Measurements from ENCODE around the gene RLN3.

Gene RLN3

GRCh38 chr19:13996928-13997630 is 30.9 kb upstream of the RLN3 start:
- Histone ChIP-seq H3K27me3 (ENCODE audit: control insufficient read depth in 1 of 2, insufficient read depth in 2 of 2, low read length in 2 of 2) (no peaks in the 10 kb centered on the region), H3K4me3 (ENCODE audit: low read depth in 1 of 2, low read length in 2 of 2) (no peak overlapping the region), H3K9ac (ENCODE audit: low read length) (no peak overlapping the region), H3K9me3 (ENCODE audit: low read length) (no peaks in the 10 kb centered on the region), H3K36me3 (ENCODE audit: insufficient read depth, low read length) (peaks cover 7% of the 10 kb centered on the region), H3K4me1 (ENCODE audit: insufficient read depth, low read length) (no peaks in the 10 kb centered on the region), H3K27ac (ENCODE audit: low read depth, low read length) (no peak overlapping the region)

- Histone ChIP-seq H3K4me3 (ENCODE audit: low read depth in 1 of 2, low read length in 2 of 2) (no peak overlapping the region), H3K4me1 (ENCODE audit: insufficient read depth, low read length) (peaks cover under 1% of the 10 kb centered on the region), H3K36me3 (ENCODE audit: insufficient read depth, low read length) (peaks cover 2% of the 10 kb centered on the region), H3K27me3 (ENCODE audit: control insufficient read depth in 1 of 2, insufficient read depth in 2 of 2, low read length in 2 of 2) (no peaks in the 10 kb centered on the region), H3K27ac (ENCODE audit: low read depth, low read length) (no peak overlapping the region), H3K9me3 (ENCODE audit: low read length) (no peaks in the 10 kb centered on the region), H3K9ac (ENCODE audit: low read length) (no peak overlapping the region)
Observed at GRCh38 chr19:13997631-13997962, 30.4 kb upstream of the RLN3 start.

- Histone ChIP-seq H3K4me3 (ENCODE audit: low read depth in 1 of 2, low read length in 2 of 2) (no peak overlapping the region), H3K27ac (ENCODE audit: low read depth, low read length) (no peak overlapping the region), H3K36me3 (ENCODE audit: insufficient read depth, low read length) (no peaks in the 10 kb centered on the region), H3K9me3 (ENCODE audit: low read length) (no peaks in the 10 kb centered on the region), H3K4me1 (ENCODE audit: insufficient read depth, low read length) (peaks cover 9% of the 10 kb centered on the region), H3K9ac (ENCODE audit: low read length) (no peak overlapping the region), H3K27me3 (ENCODE audit: control insufficient read depth in 1 of 2, insufficient read depth in 2 of 2, low read length in 2 of 2) (no peaks in the 10 kb centered on the region)
Observed at GRCh38 chr19:13998426-13998825, 29.5 kb upstream of the RLN3 start.

GRCh38 chr19:13999085-13999484 is 28.9 kb upstream of the RLN3 start:
- Histone ChIP-seq H3K9ac (ENCODE audit: low read length) (no peak overlapping the region), H3K4me1 (ENCODE audit: insufficient read depth, low read length) (peaks cover 13% of the 10 kb centered on the region), H3K9me3 (ENCODE audit: low read length) (no peaks in the 10 kb centered on the region), H3K27ac (ENCODE audit: low read depth, low read length) (no peak overlapping the region), H3K27me3 (ENCODE audit: control insufficient read depth in 1 of 2, insufficient read depth in 2 of 2, low read length in 2 of 2) (no peaks in the 10 kb centered on the region), H3K4me3 (ENCODE audit: low read depth in 1 of 2, low read length in 2 of 2) (no peak overlapping the region), H3K36me3 (ENCODE audit: insufficient read depth, low read length) (no peaks in the 10 kb centered on the region)

- Histone ChIP-seq H3K4me1 (ENCODE audit: insufficient read depth, low read length) (peaks cover 26% of the 10 kb centered on the region), H3K9me3 (ENCODE audit: low read length) (no peaks in the 10 kb centered on the region), H3K27ac (ENCODE audit: low read depth, low read length) (no peak overlapping the region), H3K36me3 (ENCODE audit: insufficient read depth, low read length) (no peaks in the 10 kb centered on the region), H3K4me3 (ENCODE audit: low read depth in 1 of 2, low read length in 2 of 2) (no peak overlapping the region), H3K9ac (ENCODE audit: low read length) (no peak overlapping the region), H3K27me3 (ENCODE audit: control insufficient read depth in 1 of 2, insufficient read depth in 2 of 2, low read length in 2 of 2) (no peaks in the 10 kb centered on the region)
Observed at GRCh38 chr19:14000691-14001375, 27.1 kb upstream of the RLN3 start.

GRCh38 chr19:14002571-14003250 is 25.2 kb upstream of the RLN3 start:
- Histone ChIP-seq H3K9me3 (ENCODE audit: low read length) (no peaks in the 10 kb centered on the region), H3K27me3 (ENCODE audit: control insufficient read depth in 1 of 2, insufficient read depth in 2 of 2, low read length in 2 of 2) (no peaks in the 10 kb centered on the region), H3K36me3 (ENCODE audit: insufficient read depth, low read length) (no peaks in the 10 kb centered on the region), H3K9ac (ENCODE audit: low read length) (no peak overlapping the region), H3K4me1 (ENCODE audit: insufficient read depth, low read length) (peaks cover 26% of the 10 kb centered on the region), H3K27ac (ENCODE audit: low read depth, low read length) (peak overlapping the region; percentile 12), H3K4me3 (ENCODE audit: low read depth in 1 of 2, low read length in 2 of 2) (no peak overlapping the region)

- H3K9me3 ChIP-seq (ENCODE audit: low read length), result no peaks in the 10 kb centered on the region
- no peaks in the 10 kb centered on the region for H3K27me3 ChIP-seq (ENCODE audit: control insufficient read depth in 1 of 2, insufficient read depth in 2 of 2, low read length in 2 of 2)
- peak overlapping the region; percentile 12 for H3K27ac ChIP-seq (ENCODE audit: low read depth, low read length)
- H3K4me3 ChIP-seq (ENCODE audit: low read depth in 1 of 2, low read length in 2 of 2), result no peak overlapping the region
- H3K36me3 ChIP-seq (ENCODE audit: insufficient read depth, low read length), result no peaks in the 10 kb centered on the region
- H3K4me1 ChIP-seq (ENCODE audit: insufficient read depth, low read length), result peaks cover 26% of the 10 kb centered on the region
- H3K9ac ChIP-seq (ENCODE audit: low read length), result no peak overlapping the region
Observed at GRCh38 chr19:14003251-14004055, 24.5 kb upstream of the RLN3 start.

- no peaks in the 10 kb centered on the region for H3K27me3 ChIP-seq (ENCODE audit: control insufficient read depth in 1 of 2, insufficient read depth in 2 of 2, low read length in 2 of 2)
- H3K27ac ChIP-seq (ENCODE audit: low read depth, low read length), result peak overlapping the region; percentile 95
- H3K9ac ChIP-seq (ENCODE audit: low read length), result peak overlapping the region; percentile 2
- H3K9me3 ChIP-seq (ENCODE audit: low read length), result no peaks in the 10 kb centered on the region
- H3K36me3 ChIP-seq (ENCODE audit: insufficient read depth, low read length), result no peaks in the 10 kb centered on the region
- no peak overlapping the region for H3K4me3 ChIP-seq (ENCODE audit: low read depth in 1 of 2, low read length in 2 of 2)
- peaks cover 26% of the 10 kb centered on the region for H3K4me1 ChIP-seq (ENCODE audit: insufficient read depth, low read length)
Observed at GRCh38 chr19:14004619-14005348, 23.2 kb upstream of the RLN3 start.

GRCh38 chr19:14005349-14006084 is 22.4 kb upstream of the RLN3 start:
- peak overlapping the region in 1 of 2 donors; percentile 94 for H3K4me3 ChIP-seq (ENCODE audit: low read depth in 1 of 2, low read length in 2 of 2)
- H3K9me3 ChIP-seq (ENCODE audit: low read length), result no peaks in the 10 kb centered on the region
- no peaks in the 10 kb centered on the region for H3K27me3 ChIP-seq (ENCODE audit: control insufficient read depth in 1 of 2, insufficient read depth in 2 of 2, low read length in 2 of 2)
- H3K27ac ChIP-seq (ENCODE audit: low read depth, low read length), result peak overlapping the region; percentile 95
- no peaks in the 10 kb centered on the region for H3K36me3 ChIP-seq (ENCODE audit: insufficient read depth, low read length)
- H3K4me1 ChIP-seq (ENCODE audit: insufficient read depth, low read length), result peaks cover 26% of the 10 kb centered on the region
- H3K9ac ChIP-seq (ENCODE audit: low read length), result peak overlapping the region; percentile 2

GRCh38 chr19:14006085-14006765 is 21.7 kb upstream of the RLN3 start, which contains the start of gene RFX1:
Gene RFX1 (minus strand): TSS chr19:14006320. CDS start chr19:13993843, 12,477 bp downstream.
- H3K4me1 ChIP-seq (ENCODE audit: insufficient read depth, low read length), result peaks cover 26% of the 10 kb centered on the region
- H3K36me3 ChIP-seq (ENCODE audit: insufficient read depth, low read length), result no peaks in the 10 kb centered on the region
- peak within 1 kb of the TSS; percentile 84 for H3K9ac ChIP-seq (ENCODE audit: low read length)
- peak within 1 kb of the TSS; percentile 95 for H3K27ac ChIP-seq (ENCODE audit: low read depth, low read length)
- H3K27me3 ChIP-seq (ENCODE audit: control insufficient read depth in 1 of 2, insufficient read depth in 2 of 2, low read length in 2 of 2), result no peaks in the 10 kb centered on the region
- H3K4me3 ChIP-seq (ENCODE audit: low read depth in 1 of 2, low read length in 2 of 2), result peak within 1 kb of the TSS; percentile 90 to 94
- no peaks in the 10 kb centered on the region for H3K9me3 ChIP-seq (ENCODE audit: low read length)

Data from muscle layer of colon (tissue), 2 donors.